Fibroblast of mammary gland (primary cell): ENCODE results near the gene PPP2R5C.
A peak's percentile ranks its signal among the peaks of the same experiment; 100 is the strongest.

ENCODE experiments used
- DNase-seq: peaks from one replicate; pipeline ENCODE4 v3.0.0-alpha.2; 2010; ENCODE audit warnings: low read depth
- H3K4me3 ChIP-seq: 2 replicates; pipeline ENCODE4 v1.5.1; 2011; ENCODE audit warnings: low read depth, mild to moderate bottlenecking, low read length, moderate library complexity; ENCODE audit not compliant: control insufficient read depth
- TF ChIP-seq, protein P1 (sequence below): conservative IDR thresholded peaks from 2 replicates; pipeline ENCODE4 v1.5.1; 2011; ENCODE audit warnings: low read depth, low read length, inconsistent platforms; ENCODE audit not compliant: control insufficient read depth, insufficient read depth

PPP2R5C gene

DNA sequence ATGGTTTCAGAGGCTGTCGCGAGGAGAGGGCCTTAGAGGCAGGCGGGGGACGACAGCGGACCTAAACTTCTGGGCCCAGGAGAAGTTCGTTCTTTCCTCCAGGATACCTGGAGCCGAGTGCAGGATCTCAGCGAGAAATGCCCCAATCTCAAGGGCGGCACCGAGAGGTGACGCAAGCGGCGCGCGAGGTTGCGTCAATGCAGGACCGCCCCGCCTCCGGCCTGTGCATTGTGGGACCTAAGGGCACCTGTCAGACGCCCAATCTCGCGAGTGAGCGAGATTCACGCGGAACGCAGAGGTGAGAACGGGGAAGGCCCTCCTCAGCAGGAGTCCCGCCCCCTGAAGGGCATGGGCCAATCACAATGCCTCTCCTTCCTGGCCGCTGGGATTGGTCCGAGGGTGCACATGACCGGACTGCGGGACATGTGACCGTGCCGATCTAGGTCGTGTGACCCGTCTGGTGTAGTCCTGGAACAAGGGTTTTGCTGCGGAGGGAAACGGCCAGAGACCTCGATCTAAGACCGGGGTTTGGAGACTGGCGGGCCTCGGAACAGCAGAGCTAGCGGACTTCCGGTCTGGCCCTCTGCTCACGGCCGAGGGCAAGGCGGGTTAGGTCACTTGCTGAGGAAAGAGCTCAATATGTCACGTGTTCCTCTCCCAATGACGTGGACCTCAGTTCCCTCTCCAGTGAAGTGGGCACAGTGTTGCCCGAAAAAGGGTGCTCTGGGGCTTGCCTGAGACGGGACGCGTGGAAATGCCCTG is 186.6 kb downstream of the PPP2R5C start:
- TF ChIP-seq, protein P1, sequence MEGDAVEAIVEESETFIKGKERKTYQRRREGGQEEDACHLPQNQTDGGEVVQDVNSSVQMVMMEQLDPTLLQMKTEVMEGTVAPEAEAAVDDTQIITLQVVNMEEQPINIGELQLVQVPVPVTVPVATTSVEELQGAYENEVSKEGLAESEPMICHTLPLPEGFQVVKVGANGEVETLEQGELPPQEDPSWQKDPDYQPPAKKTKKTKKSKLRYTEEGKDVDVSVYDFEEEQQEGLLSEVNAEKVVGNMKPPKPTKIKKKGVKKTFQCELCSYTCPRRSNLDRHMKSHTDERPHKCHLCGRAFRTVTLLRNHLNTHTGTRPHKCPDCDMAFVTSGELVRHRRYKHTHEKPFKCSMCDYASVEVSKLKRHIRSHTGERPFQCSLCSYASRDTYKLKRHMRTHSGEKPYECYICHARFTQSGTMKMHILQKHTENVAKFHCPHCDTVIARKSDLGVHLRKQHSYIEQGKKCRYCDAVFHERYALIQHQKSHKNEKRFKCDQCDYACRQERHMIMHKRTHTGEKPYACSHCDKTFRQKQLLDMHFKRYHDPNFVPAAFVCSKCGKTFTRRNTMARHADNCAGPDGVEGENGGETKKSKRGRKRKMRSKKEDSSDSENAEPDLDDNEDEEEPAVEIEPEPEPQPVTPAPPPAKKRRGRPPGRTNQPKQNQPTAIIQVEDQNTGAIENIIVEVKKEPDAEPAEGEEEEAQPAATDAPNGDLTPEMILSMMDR = no peak
- peak overlapping the region; percentile 97 for H3K4me3 ChIP-seq
- DNase-seq = peak; percentile 100

DNA sequence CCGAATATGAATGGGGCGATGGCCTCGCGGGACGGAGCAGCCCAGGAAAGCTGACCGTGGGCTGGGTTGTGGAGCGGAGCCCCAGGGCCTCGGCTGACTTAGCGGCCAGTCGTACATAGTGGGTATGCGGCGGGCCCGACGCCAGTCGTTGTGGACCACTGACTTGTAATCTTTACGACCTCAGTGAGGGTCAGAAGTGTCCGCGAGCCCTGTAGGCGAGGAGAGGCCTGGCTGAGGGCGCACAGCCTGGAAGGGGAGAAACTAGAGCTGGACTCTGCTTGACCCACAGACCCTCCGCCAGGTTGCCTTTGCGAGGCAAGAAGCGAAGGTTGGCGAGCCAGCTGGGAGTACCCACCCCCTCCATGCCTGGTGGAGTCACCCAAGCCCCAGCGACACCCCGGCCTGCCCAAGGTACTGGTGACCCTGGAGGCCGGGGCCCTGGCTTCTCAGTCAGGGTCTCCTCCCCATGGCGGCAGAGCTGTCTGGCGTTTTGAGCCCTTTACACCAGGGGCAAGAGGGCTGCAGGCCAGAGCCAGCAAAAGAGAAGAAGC is 187.2 kb downstream of the PPP2R5C start:
- H3K4me3 ChIP-seq = peak overlapping the region; percentile 97
- no peak for DNase-seq
- TF ChIP-seq, protein P1 = no peak

DNA sequence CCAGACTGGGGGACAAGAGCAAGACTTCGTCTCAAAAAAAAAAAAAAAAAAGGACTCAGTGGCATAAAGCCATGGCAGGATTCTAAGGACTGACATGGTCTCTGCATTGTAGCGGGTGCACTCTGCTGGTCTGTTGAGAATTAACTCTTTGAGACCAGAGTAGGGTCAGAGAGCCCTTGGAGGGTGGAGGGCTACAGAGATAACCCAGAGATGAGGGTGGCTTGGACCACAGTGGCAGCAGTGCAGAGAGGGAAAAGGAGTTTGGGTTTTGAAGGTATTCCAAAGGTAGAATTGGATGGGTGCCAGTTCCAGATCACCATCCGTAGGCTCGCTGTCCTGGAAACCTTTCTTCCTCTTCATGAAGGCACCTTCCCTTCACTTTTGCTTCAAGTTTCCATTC is 188.6 kb downstream of the PPP2R5C start:
- H3K4me3 ChIP-seq = no peak overlapping the region
- DNase-seq = no peak
- TF ChIP-seq, protein P1 = no peak

DNA sequence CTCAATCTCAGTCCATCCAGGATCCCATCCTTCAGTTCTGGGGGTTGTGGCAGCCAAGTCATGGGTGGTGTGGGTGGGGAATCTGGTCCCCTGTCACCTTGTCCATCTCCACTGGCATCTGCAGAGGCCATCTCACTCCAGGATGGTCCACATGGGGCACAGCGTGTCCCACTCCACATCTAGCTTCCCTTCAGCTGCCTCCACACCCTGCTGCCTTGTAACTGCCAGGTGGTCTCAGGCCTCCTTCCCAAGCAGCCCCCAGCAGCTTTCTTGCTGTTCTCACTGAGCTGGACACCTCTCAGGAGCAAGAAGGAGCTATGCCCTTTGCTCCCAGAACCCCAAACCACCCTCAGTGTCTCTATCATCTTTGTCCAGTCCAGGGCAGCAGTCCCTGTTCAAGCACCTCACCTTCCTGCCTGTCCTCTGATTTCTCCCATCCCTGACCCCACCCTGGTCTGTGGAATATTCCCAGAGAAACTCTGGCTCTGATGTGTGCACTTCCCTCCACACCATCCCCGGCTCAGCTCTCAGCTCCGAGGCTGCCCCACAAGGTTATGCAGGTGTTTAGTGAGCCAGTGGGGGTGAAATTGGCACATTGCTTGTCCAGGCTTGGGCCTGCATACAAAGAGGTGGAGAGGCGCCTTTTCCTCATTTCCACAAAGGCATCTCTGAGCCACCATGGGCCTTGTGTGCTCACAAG is 189.2 kb downstream of the PPP2R5C start:
- no peak overlapping the region for H3K4me3 ChIP-seq

DNA sequence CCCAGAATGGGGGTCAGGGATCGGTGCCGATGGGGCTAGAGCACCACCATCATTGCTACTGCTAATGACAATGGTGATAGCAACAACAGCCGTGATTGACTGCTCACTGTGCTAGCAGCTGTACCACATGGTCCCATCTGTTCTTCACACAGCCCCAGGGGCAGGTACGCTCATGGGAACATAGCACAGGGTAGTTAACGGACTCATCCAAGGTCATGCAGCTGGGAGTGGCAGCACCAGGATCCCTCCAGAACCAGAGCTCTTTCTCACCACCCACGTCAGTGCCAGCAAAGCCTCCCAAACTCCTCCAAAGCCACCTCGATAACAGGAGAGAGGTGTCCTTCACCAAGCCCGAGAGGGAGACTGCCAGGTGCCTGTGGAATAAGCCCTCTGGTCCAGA is 191.6 kb downstream of the PPP2R5C start:
- no peak overlapping the region for H3K4me3 ChIP-seq
- TF ChIP-seq, protein P1 = no peak
- no peak for DNase-seq

More for the DNA sequence above, 189.2 kb downstream of the PPP2R5C start:
- DNase-seq = no peak
- TF ChIP-seq, protein P1 = no peak

DNA sequence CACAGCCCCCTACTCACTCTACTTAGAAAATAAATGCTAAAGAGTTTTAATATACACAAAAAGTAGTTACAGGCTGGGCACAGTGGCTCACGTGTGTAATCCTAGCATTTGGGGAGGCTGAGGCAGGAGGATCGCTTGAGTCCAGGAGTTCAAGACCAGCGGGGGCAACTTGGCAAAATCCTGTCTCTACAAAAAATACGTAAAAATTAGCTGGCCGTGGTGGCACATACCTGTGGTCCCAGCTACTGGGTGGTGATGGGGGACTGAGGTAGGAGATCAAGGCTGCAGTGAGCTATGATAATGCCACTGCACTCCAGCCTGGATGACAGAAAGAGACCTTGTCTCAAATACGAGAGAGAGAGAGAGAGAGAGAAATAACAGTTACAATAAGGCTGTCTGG is 193.0 kb downstream of the PPP2R5C start:
- TF ChIP-seq, protein P1 = no peak
- no peak for DNase-seq
- no peak overlapping the region for H3K4me3 ChIP-seq
